ENCODE measurements around the gene ADD3.

Gene ADD3

DNA sequence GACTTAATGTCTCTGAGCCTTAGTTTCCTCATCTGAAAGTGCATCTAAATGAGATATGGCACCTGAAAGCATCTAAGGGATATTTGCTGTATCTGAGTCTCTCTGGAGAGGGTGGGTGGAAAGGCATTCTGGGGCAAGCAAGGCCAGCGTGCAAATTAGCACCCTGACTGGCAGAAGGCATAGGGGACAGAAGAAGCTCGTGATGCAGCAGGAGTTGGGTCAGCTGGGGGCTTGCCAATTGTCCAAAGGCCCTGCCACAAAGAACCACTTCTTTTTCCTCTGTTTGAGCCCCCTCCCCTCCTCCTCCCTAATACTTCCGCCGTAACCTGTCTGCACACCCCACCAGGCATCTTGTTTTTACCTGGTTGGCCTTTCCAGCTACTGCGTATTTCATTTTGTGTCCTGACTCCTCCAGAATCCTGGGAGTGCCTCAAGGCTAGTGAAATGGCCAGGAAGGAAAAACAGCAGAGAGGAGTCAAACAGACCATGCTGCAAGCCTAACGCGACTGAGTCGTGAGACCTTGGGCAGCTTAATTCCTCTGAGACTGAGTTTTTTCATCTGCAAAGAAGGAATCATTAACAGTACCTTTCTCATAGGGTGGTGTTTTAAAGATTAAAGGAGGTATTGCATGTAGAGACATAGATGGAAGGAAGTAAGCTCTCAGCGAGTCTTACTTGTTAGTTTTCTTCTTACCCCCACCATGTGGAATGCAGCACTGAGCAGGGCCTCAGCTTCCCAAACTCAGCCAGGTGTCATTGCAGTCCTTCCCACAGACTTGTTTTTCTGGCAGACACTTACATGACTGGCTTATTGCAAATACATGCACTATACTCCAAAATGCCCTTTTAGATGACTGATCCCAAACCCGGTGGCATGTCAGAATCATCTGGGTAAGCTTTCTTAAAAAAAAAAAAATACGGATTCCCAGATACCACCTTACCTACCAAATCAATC lies 150.5 kb downstream of the ADD3 start:
- no peak for DNase-seq

DNA sequence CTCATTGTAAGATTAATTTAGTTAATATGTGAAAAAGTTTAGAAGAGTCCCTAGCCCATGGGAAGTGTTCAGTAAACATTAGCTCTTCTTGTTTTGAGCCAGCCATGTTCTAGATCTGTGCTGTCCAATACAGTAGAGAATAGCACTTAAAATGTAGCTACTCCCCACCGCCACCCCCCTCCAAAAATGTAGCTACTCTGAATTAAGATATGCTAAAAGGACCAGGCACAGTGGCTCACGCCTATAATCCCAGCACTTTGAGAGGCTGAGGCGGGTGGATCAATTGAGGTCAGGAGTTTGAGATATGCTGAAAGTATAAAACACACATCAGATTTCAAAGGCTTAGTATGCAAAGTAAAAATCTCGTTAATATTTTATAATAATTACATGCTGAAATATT lies 152.3 kb downstream of the ADD3 start:
- DNase-seq, result no peak

DNA sequence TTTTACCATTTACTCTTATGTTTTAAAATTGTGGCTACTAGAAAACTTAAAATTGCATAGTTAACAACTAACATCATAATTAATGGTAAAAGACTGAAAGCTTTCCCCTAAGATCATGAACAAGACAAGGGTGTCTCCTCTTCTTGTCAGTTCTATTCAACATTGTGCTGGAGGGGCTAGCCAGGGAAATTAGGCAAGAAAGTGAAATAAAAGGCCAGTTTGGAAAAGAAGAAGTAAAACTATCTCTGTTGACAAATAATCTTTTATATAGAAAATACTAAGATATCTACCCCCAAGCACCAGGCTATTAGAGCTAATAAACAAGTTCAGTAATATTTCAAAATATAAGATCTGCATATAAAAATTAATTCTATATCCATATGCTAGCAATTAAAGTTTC lies 152.7 kb downstream of the ADD3 start:
- DNase-seq, result no peak

DNA sequence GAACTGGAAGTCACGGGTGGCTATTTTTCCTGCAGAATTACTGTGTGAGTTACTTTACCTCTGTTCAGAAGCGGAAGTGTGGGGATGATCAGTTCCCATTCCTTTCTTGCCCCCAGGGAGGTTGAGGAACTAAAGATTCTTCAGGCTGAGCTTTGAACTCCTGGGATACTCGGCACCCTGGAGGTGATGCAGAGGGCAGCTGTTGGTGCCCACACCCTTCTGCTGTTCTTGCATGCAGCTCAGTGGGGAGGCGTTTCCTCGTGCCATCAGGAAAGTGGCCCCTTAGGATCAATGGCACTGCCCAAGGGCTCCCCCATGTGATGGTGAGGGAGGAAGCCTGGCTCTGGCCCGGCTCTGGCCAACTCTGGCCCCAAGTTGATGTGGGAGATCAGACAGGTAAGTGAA lies 155.0 kb downstream of the ADD3 start:
- no peak for DNase-seq

DNA sequence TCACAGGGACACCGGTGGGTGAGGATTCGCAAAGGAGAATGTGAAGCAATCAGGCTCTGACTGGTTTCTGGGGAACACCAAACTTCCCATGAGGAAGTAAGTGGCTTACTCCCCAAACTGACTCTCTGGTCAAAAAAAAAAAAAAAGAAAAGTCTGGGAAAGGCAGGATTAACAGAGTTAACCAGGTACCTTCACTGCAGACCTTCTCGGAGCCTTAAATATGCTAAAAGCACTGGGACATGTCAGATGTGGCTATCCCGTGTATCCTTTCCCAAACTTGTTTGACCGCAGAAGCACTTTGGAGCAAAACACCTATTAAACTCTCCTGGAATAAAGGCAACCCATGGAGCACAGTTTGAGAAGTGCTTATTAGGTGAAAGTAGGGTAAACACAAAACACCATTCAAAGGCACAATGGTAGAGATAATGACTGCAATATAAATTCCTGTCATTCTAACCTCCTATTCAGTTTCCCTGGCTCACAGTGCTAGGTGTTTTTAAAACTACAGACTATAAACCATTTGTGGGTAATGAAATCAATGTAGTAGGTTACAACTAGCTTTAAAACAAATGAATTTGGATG lies 155.5 kb downstream of the ADD3 start:
- peak; percentile 31 for DNase-seq

DNA sequence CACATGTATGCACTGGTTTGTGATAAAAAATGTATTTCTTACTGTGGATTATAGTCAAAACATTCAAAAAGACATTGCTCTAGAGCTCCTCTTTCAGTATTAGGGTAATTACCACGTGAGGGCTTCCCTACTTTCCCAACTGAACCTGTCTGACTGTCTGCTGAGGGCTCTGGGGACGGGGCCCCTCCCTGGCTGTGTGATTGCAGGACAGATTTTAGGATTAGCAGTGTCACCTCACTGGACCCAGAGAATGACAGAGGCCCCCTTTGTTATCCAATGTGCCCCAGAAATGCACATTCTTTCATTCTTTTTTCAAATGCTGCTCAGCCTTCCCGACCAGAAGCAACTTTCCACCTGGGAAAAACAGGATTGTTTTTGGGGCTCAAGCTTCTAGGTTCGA lies 156.1 kb downstream of the ADD3 start:
- DNase-seq, result no peak

DNA sequence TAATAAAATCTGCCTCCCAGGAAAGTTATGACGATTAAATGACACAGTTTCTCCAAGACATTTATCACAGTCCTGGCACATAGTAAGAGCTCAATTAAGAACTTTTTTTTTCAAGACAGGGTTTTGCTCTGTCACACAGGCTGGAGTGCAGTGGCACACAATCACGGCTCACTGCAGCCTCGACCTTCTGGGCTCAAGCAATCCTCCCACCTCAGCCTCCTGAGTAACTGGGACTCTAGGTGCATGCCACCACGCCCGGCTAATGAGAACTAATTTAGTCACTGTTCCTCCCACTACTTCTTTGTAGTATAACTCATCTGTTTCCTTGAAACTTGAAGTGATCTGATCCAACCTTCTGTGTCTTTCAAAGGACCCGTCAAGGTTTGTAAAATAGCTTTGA lies 157.5 kb downstream of the ADD3 start:
- no peak for DNase-seq

DNA sequence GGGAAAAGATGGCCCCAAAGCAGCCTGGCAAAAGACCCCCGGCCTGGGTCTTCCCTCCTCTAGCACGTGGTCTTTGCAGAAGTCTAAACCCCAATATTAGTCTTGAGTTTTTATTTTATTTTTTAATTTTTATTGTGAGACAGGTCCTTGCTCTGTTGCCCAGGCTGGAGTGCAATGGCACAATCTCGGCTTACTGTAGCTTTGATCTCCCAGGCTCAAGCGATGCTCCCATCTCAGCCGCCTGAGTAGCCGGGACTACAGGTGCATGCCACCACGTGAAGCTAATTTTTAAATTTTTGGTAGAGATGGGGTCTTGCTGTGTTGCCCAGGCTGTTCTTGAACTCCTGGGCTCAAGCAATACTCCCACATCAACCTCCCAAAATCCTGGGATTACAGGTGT lies 159.4 kb downstream of the ADD3 start:
- DNase-seq, result no peak

DNA sequence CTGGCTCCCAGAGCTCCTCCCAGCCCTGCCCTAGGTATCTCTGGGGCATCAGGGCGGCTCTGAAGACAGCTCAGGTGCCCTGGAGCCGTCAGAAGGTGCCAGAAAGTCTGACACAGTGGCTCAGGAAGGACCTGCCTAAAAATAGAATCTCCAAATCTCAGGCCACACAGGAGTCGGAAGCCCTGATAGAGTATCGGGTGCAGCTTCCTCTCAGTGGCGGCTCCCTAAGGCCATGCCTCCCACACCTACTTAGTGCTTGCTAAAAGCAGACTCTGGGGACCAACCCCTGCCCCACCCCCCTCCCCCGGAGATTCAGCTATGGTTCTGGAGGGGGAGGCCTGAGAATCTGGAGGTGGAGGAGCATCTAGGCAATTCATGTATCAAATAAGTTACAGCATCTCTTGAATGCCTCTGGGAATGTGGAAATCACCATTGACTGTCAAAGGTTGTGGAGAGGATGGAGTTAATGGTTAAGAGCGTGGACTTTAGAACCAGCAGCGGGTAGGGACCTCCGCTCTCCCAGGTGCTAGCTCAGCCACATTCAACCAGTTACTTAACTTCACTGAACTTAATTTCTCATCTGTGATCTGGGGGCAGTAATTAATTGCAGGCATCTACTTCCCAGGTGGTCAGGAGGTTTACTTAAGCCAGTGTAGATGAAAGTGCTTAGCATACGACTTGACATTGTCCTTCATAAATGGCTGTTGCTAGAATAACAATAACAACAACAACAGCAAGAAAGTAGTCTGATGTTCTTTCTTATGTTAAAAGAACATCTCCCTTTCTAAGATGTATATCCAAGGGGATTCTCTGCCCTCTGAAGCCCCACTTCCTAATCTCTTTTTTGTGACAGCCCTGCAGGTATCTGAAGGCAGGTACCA lies 161.1 kb downstream of the ADD3 start:
- no peak for DNase-seq

DNA sequence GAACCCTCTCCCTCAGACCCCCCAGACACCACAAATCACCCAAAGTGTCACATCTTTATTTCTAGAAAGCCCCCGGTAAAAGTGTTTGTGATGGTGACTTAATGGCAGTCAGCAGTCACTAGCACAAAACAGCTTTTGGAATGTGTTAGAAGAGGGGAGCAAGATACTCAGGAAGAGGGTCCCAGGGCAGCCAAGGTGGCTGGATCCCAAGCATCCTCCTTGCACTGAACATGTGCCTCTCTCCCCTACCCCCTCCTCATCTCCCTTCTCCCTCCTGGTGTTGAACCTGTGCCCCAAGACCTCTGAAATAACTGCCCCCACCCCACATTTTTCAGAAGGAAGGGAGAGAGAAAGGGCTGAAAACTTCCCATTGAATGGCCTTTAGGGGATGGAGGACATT lies 161.8 kb downstream of the ADD3 start:
- DNase-seq, result no peak

DNA sequence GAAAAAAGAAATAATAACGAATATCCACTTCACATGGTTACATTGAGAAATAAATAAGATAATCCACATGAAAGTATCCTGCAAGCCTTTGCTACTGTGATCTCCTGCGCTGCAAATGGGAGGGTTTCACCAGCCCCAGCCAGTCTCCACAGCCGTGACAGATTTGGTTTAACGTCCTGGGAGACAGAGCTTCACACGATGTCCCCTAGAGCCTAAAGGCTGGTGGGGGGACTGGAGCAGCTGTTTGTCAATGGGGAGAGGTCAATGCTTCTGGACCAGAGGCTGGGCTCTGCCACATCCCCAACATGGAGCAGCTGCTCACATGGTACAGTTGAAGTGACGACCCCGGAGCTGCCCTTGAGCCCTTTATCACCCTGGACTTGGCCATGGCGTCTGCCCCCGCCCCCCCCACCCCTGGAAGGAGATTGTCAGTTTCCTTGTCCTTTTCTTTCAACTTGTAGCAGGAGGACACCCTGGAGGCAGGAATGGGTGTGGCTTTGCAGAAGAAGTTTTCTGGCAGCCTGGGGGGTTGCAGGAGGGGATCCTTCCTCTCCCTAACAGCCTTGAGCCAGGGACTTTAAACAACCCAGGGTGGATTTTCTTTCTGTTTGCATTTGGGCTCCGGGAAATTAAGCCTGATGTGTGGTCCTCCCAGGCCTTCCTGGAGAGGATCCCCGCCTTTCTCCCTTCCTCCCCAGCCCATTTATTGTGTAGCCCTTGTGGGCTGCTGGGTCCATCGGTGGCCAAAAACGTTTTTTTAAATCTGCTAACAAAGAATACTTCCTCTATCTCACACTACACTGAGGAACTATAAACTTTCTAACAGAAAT lies 162.6 kb downstream of the ADD3 start:
- DNase-seq, result no peak

DNA sequence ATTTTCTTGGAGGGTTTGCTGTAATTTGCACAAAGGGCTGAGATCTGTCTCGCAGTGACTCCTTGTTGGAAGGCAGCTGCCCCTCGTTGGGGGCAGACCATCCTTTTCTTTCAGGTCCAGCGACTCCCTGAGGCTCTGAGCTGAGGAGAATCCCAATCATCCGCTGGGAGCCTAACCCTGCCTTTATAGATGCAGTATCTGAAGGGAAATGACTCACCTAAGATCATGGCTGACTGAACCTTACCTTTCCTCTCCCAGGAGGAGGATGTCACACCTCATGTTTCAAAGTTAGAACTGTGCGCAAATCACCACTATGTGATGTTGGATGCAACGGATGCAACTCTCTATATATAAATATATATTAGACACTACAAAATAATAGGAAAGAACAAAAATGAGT lies 163.2 kb downstream of the ADD3 start:
- no peak for DNase-seq

DNA sequence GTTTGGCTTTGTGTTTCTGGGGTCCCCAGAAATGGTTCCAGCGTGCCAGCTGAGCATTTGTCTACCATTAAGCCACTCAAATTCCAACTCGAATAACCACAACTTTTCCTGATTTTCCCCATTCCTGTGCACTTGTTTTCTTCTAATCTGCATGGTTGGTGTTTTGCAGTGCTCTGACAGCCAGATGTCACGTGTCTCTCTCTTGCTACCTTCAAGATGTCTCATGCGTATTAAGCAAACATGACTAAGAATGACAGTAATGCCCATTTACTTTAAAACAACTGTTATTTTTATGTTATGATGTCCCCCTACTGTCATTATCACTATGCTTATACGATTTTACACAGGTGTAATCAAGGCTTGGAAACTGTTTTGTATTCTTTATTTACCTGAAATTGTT lies 164.4 kb downstream of the ADD3 start:
- DNase-seq, result no peak

DNA sequence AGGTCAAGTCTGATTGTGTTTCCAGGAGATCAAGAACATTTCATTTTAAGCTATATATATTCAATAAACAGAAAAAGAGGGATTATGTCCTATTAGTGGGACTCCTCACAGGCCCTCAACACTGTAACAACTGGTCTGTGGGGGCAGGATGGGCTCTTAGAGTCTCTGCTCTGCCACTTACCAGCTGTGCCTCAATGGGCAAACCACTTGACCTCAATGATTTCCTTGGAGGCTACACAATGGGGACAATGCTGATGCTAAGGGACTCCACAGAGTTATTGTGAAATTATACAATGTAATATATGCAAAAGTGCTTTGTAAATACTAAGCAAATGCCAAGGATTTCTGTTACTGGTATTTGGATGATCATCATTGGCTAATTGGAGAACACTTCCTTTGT lies 166.4 kb downstream of the ADD3 start:
- DNase-seq, result no peak

DNA sequence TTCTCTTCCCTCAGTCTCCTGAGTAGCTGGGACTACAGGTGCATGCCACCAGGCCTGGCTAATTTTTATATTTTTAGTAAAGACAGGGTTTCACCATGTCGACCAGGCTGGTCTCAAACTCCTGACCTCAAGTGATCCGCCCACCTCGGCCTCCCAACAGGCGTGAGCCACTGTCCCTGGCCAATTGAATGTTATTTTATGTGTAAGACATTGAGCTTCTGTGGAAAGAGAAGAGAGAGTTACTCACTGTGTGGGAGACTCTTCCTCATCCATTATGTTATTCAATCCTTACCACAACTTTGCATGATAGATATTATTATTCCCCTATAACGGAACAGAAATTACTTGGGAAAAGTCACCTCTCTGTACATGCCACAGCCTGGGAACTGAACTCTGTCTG lies 167.0 kb downstream of the ADD3 start:
- DNase-seq, result no peak

DNA sequence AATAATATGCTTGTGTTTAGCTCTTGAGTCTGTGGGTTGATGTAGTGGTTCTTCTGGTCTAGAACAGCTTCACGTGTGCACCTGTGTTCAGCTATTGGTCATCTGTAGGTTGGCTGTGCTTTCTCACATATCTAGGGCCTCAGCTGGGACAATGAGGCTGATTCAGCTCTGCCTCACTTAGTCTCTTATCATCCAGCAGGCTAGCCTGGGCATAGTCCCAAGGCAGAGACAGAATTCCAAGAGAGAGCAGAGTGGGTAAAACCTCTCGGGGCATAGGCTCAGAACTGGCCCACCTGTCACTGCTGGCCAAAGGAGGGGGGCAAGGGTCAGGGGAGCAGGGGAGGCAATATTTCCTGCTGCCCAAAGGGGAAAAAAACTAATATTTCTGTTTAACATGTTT lies 167.6 kb downstream of the ADD3 start:
- DNase-seq, result no peak

DNA sequence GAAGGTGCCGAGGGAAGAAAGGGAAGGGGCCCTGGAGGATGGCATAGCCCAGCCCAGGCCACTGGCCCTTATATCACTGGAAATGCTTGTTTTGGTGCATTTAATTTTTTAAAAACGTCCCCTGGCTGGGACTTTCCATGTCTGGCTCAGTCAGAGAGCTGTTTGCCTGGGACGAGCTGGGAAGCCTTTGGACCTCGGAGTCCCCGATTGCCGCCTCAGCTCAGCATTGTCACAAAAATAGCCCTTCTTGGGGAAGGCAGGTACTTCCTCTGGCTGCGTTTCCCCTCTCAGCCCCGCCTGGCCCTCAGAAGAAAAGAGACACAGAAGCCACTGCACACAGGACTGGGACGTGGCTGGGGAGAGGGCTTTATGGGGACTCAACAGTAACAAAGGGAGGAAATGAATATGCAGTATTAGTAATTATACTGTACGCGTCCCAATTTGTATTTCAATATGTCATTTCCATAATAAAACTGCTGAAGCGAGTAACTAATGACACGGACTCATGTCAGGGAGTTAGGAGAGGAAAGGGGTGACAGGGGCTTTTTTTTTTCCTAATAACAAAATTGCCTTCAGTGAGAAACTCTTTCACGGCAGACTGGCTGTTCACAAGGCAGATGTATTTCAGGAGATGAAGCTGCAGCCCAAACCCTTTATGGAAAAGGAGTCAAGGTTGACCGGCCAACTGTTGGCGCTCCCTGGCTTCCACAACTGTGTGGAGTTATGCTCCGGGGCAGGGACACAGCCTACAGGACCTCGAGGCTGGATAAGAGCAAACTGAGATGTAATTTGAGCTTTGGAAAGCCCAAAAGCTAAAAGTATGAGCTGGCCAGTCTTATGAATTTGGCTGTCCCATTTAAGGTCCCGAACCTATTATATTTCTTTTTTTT lies 168.6 kb downstream of the ADD3 start:
- no peak for DNase-seq

DNA sequence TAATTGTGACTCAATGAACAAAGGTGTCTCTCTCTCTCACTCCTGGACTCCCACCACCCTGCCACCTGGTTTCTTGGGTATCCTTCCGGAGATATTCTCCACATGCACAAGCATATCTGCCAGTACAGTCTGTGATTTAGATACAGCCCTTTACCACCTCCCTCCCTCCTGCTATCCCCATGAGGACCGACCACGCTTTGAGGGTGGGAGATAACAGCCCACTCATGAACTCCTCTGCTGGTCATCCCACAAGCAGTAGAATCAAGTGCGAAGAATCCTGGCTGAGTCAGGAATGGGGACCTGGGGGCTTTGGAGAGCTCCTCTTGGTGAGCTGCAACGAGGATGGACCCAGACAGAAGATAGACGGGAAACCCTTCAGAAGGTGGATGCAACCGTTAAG lies 171.4 kb downstream of the ADD3 start:
- no peak for DNase-seq

DNA sequence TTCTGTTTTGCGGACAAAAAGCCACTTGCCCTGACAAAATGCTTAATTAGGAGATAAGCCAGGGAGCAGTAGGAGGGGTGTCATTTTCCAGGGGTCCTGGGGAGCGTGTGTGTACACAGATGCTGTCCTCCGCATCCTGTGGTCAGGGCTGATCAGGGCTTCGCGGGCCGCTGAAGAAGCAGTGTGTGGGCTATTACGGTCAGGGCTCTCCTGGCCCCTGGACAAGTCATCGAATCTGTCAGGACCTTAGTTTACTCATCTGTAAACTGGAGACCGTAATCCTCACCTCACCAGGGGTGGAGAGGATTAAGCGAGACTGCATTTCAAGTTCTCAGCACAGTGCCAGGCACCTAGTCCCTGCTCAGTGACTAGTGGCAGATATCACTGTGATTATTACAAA lies 173.7 kb downstream of the ADD3 start:
- DNase-seq, result no peak

DNA sequence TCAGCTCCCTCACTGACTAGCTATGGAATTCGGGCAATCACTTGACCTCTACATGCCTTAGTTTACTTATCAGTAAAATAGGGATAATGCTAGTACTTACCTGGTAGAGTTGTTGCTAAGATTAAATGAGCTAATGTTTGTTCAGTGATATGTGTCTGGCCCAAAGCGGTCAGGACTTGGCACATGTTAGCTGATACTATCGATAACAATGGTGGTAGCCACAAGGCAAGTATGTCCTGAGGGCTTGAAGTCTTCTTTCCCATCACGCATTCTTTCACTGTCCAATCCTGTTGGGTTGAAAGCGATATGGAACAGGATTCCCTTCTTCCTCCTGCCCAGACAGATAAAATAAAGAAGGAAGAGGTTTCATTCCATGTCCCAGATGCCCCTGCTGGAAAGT lies 174.1 kb downstream of the ADD3 start:
- no peak for DNase-seq

DNA sequence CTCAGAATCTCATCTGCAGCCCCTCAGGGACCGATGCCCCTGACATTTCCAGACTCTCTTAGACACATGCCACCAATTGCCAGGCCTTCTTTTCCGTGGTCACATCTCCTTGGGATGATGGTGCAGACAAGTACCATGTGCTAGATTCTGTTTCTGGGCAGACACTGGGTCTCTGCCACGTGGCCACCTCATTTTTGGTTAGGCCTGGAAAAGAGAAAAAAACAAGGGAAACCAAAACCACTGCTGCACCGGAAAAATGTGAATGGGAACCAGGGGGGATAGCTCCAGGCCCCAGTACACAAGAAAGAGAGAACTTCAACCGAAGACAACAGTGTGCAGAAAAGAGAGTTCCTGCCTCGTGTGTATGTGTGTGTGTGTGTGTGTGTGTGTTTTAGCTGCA lies 176.6 kb downstream of the ADD3 start:
- no peak for DNase-seq
